ENCODE results near the gene TIMM17A.

The TIMM17A gene

DNA sequence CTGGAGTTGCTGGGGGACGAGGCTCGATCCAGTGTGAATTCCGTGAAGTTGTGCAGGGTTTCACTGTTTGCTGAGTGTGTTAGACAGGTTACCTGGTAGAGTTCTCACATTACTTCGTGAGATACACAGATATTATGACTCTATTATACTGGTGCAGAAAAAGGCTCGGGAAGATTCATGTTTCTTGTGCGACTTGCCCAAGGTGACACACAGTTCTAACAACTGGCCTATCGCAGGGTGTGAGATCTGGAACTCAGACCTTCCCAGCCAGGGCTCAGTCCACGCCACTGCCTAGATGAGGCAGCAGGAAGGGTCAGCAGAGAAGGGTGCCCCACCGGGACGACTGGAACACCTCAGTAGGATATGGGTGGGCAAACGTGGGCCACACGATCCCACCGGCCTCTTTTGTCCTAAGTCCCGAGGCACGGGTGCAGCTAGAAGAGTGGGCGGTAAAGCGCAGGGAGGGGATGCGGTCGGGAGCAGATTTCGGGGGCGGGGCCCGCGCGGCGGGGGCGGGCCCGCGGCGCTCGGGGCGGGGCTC lies 26.8 kb downstream of the TIMM17A start:
- no peak for DNase-seq (ENCODE audit: low spot score)

DNA sequence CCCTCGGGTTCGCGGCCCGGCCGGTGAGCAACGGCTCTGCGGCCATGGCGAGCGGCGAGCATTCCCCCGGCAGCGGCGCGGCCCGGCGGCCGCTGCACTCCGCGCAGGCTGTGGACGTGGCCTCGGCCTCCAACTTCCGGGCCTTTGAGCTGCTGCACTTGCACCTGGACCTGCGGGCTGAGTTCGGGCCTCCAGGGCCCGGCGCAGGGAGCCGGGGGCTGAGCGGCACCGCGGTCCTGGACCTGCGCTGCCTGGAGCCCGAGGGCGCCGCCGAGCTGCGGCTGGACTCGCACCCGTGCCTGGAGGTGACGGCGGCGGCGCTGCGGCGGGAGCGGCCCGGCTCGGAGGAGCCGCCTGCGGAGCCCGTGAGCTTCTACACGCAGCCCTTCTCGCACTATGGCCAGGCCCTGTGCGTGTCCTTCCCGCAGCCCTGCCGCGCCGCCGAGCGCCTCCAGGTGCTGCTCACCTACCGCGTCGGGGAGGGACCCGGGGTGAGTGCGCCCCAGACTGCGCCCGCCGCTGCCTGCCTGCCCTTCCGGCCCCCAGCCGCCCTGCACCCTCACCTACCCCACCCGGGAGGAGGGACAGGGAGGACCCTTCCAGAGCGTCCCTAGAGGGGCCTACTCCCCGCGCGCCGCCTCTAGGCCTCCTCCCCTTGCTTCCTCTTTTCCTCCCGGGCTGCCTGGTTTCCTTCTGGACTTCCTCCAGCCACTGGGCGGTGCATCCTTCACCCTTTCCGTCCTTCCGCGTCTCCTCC lies 27.5 kb downstream of the TIMM17A start, which contains the start of gene RNPEP:
RNPEP (plus strand) TSS at position 26 of the 757 bp plus-strand sequence; CDS start at position 45, 19 bp downstream.
- in situ Hi-C loops (cut with MboI; ENCODE audit: low sequenced_read_pairs, unreplicated experiment) = no loop called here
- no peak for TF ChIP-seq CTCF (IDR thresholded peaks at IDR 0.05; ENCODE audit: borderline replicate concordance, control extremely low read depth, extremely low read depth, insufficient read depth, missing control alignments)
- DNase-seq (ENCODE audit: low spot score) = peak; percentile 93

More for the DNA sequence above, 26.8 kb downstream of the TIMM17A start:
- TF ChIP-seq CTCF (IDR thresholded peaks at IDR 0.05; ENCODE audit: borderline replicate concordance, control extremely low read depth, extremely low read depth, insufficient read depth, missing control alignments) = no peak
- in situ Hi-C loops (cut with MboI; ENCODE audit: low sequenced_read_pairs, unreplicated experiment) = no loop called here

- TF ChIP-seq CTCF (IDR thresholded peaks at IDR 0.05; ENCODE audit: borderline replicate concordance, control extremely low read depth, extremely low read depth, insufficient read depth, missing control alignments) = no peak
- in situ Hi-C loops (cut with MboI; ENCODE audit: low sequenced_read_pairs, unreplicated experiment) = no loop called here
- no peak for DNase-seq (ENCODE audit: low spot score)
These were observed 28.1 kb downstream of the TIMM17A start for GRCh38 chr1:201983380-201983805.

- in situ Hi-C loops (cut with MboI; ENCODE audit: low sequenced_read_pairs, unreplicated experiment) = no loop called here
- DNase-seq (ENCODE audit: low spot score) = no peak
- no peak for TF ChIP-seq CTCF (IDR thresholded peaks at IDR 0.05; ENCODE audit: borderline replicate concordance, control extremely low read depth, extremely low read depth, insufficient read depth, missing control alignments)
These were observed 29.1 kb downstream of the TIMM17A start for GRCh38 chr1:201984446-201984845.

DNA sequence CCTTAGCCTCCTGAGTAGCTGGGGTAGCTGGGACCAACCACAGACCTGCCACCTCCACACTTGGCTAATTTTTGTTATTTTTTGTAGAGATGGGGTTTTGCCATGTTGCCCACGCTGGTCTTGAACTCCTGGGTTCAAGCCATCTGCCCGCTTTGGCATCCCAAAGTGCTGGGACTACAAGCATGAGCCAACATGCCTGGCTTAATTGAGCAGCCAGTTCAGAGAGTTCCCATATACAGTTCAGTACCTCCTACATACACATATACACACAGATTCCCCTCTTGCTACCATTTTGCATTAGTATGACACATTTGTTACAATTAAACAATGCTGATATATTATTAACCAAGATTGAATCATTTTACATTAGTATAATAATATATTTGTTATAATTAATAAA lies 30.1 kb downstream of the TIMM17A start:
- in situ Hi-C loops (cut with MboI; ENCODE audit: low sequenced_read_pairs, unreplicated experiment) = no loop called here
- no peak for DNase-seq (ENCODE audit: low spot score)
- no peak for TF ChIP-seq CTCF (IDR thresholded peaks at IDR 0.05; ENCODE audit: borderline replicate concordance, control extremely low read depth, extremely low read depth, insufficient read depth, missing control alignments)

GRCh38 chr1:201988601-201989000 lies 33.3 kb downstream of the TIMM17A start:
- no peak for TF ChIP-seq CTCF (IDR thresholded peaks at IDR 0.05; ENCODE audit: borderline replicate concordance, control extremely low read depth, extremely low read depth, insufficient read depth, missing control alignments)
- DNase-seq (ENCODE audit: low spot score) = no peak
- in situ Hi-C loops (cut with MboI; ENCODE audit: low sequenced_read_pairs, unreplicated experiment) = no loop called here

Data from GM13976 (cell line).